NCI-H2227 treated with DMSO at 0.1 percent for 48 hours (cell line): ENCODE measurements around the gene NCOA3.
"Not testable (repeated sequence)": the region's sequence is repeated elsewhere in the genome, so short reads cannot be mapped to it uniquely, and the experiment has no call there.

ENCODE experiments used
- DNase-seq: peaks from one replicate; lab custom pipeline; 2025; lab: John Stamatoyannopoulos, UW

NCOA3 gene

DNA sequence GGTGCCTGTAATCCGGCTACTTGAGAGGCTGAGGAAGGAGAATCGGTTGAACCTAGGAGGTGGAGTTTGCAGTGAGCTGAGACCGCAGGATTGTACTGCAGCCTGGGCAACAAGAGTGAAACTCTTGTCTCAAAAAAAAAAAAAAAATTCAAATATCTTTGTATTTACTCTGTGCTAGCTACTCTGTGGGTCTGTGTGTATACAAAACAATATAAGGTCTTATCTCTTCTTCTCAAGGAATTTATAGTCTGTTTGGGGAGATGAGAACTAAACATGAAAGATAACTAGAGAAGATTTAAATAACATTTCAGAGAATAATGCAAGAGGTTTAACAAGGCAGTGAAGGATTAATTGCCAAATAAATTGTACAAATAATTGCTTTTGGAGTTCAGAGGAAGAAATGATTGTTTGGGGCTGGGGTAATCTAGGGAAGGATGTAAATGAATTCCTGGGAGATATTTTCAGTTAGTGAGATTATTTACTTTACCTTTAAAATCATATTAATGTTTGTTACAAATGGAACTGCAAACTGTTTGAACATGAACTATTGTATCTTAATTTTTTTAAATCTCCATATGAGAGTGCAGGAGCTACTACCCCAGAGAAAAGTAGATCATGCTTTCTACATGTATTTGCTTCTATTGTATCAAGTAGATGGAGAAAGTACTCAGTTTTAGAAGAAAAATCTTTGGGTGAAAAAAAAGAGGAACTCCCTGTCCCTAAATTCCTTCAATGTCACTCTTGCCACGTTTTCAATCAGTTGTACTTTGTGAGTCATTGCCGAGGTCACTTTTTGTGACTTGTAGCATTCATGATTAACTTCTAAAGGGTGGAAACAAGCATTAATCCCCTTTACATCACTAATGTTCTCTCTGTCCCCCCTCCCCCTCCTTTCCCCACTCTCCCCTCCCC lies 39.0 kb downstream of the NCOA3 start:
- DNase-seq = no peak

DNA sequence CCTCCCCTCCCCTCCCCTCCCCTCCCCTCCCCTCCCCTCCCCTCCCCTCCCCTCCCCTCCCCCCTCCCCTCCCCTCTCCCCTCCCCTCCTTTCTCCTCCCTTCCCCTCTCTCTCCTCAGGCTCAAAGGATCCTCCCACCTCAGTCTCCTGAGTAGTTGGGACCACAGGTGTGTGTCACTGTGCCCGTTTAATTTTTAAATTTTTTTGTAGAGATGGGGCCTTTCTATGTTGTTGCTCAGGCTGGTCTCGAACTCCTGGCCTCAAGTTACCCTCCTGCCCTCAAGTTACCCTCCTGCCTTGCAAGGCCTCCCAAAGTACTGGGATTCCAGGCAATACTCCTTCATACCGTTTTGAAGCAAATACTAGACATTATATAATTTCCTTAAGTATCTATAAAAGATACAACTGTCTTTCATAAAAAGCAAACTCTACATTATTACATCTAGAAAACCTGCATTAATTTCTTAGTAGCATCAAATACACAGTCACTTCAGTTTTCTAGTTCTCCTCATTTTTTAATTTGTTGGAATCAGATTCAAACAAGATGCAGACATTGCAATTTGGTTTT lies 39.8 kb downstream of the NCOA3 start:
- DNase-seq = no peak

DNA sequence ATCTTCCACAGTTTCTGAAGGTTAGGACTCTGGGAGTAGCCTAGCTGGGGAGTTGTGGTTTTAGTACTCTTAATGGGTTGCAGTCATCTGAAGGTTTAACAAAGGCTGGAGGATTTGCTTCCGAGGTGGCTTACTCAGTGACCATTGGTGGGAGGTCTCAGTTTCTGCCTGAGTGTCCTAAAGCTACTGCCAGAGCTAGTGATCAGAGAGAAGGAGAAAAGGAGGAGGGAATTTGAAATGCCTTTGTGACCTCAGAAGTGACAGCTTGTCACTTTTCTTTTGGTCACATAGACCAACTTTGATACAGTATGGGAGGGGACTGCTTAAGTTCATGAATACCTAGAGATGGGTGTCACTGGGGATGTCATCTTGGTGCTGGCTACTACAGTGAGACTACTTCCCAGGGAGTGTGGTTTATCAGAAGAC lies 41.3 kb downstream of the NCOA3 start:
- DNase-seq = no peak

DNA sequence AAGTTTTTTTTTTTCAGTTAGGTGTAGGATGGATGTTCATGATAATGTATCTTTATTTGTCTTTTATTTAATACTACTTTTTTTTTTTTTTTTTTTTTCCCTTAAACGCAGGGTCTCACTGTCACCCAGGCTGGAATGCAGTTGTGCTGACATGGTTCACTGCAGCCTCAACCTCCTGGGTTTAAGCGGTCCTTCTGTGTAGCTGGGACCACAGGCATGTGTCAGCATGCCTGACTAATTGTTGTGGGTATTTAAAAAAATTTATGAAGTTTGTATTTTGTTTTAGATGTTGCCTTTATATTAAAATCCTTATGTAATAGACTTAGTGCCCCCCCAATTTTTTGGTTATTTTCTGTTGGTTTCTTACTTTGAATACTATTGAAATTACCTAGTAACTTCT lies 42.6 kb downstream of the NCOA3 start:
- no peak for DNase-seq

DNA sequence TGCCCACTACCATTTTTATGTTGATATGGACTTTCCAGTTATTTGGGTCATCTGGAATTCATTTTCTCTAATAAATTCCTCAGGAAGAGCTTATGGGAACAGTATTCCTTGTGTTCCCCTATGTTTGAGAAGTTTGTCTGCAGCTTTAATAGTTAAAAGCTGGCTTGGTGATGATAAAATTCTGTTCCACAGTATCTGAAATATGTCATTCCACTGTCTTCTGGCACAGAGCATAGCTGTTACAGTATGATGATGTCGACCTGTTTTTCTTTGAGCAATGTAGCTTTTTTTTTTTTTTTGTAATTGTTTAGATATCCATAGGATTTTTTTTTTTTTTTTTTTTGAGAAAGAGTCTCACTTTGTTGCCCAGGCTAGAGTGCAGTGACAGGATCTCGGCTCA lies 43.2 kb downstream of the NCOA3 start:
- DNase-seq = no peak

DNA sequence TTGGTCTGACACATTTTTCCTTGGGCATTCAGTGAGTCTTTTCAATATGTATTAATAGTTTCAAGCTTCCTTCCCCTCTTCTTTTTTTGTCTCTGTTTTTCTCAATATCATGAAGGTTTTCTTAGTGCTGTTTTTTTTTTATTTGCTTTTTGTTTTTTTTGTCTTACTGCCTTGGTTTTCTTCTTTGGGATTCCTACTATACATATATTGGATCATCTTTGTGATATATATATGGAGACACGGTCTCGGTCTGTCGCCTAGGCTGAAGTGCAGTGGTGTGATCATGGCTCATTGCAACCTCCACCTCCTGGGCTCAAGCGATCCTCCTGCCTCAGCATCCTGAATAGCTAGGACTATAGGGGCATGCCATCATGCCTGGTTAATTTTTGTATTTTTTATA lies 43.8 kb downstream of the NCOA3 start:
- no peak for DNase-seq

DNA sequence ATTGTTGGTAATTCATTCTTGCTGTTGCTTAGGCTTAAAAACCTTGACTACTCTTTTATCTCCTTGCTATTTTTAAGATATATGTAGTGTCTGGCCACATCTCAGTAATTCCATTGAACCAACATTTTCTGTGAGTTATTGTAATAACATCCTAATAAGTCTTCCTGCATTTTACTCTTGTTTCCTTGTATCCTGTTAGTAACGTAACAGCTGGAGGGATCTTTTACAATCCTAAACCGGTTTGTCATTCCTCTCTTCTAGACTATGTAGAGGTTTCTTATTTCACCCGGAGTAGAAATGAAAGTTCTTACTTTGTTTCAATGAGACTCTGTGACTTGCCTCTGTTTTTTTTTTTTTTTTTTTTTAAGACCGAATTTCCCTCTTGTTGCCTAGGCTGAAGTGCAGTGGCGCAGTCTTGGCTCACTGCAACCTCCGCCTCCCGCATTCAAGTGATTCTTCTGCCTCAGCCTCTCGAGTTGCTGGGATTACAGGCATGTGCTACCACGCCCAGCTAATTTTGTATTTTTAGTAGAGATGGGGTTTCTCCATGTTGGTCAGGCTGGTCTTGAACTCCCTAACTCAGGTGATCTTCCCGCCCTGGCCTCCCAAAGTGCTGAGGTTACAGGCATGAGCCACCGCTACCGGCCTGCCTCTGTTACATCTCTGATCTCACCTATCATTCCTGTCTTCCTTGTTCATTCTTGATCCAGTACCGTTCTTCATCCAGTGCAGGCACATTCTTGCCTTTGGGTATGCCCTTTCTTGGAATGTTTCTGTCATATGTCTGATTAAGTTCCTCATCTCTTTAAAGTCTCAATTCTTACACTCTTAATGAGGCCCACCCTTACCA lies 44.7 kb downstream of the NCOA3 start:
- no peak for DNase-seq

DNA sequence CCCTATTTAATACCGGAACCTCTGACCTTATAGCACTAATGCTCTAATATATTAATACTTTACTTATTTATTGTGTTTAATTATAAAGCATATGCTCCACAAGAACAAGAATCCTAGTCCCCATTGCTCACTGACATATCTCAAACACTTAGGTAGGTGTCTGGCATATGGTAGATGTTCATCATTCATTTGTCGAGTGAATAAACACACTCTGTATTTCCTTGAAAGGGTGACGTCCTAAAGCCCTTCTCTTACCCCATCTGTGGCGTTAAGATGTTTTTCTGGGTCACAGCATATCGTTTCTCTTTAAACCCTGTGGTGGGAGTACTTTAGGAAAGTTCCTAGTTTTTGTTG lies 45.3 kb downstream of the NCOA3 start:
- no peak for DNase-seq

DNA sequence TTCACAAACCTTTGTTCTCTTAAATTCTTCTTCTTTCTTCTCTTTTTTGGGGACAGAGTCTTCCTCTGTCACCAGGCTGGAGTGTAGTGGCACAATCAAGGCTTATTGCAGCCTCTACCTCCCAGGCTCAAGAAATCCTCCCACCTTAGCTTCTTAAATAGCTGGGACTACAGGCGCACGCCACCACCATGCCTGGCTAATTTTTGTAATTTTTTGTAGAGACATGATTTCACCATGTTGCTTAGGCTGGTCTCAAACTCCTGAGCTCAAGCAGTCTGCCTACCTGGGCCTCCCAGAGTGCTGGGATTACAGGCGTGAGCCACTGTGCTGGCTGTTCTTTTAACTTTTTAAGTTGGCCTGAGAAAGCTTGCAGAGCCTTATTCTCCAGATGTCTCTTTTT lies 48.0 kb downstream of the NCOA3 start:
- no peak for DNase-seq

DNA sequence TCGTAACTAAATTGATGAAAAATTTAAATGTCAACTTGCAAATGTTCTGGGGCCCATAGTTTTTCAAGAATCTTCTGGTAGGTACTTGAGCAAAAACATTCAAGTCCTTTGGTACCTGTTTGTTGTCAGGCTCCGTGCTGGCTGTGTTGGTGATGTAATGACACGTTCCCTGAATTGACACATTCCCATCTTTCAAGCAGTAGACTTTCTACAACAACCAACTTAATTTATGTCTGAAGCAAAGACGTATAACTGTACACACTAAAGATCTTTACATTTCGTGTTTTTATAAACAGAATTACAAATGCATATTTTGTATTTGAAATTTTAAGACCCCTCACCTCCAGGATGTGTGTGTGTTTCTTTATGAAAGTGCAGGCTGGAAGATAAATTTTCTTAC lies 49.5 kb downstream of the NCOA3 start:
- peak; percentile 48 for DNase-seq

DNA sequence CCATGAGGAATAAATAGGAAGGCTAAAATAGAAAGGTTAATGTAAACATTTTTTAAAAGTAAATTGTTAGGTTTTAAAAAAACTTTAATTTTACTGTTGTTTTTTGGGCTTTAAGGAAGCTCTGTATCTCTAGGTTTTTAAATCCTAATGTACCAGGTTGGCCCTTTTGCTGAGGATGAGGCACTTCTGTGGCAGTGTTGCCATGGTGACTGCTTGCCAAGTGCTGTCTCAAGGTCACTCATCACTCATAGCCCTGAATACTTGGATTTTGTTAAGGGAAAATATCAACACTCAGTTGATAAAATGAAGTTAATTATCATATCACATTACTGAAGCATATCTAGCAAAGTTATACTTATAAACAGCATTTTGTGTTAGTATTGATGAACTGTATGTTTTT lies 50.2 kb downstream of the NCOA3 start:
- peak; percentile 51 for DNase-seq

DNA sequence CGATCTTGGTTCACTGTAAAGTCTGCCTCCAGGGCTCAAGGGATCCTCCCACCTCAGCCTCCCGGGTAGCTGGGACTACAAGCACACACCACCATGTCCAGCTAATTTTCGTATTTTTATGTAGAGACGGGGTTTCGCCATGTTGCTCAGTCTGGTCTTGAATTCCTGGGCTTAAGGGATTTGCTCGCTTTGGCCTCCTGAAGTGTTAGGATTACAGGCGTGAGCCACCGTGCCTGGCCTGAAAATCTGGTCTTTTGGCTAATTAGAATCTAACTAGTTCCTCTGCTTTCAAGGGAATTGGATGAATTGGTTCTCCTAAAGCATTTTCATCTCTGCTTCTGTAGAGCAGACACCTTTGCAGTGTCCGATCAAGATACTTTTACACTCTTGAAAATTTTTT lies 51.3 kb downstream of the NCOA3 start:
- DNase-seq = no peak

DNA sequence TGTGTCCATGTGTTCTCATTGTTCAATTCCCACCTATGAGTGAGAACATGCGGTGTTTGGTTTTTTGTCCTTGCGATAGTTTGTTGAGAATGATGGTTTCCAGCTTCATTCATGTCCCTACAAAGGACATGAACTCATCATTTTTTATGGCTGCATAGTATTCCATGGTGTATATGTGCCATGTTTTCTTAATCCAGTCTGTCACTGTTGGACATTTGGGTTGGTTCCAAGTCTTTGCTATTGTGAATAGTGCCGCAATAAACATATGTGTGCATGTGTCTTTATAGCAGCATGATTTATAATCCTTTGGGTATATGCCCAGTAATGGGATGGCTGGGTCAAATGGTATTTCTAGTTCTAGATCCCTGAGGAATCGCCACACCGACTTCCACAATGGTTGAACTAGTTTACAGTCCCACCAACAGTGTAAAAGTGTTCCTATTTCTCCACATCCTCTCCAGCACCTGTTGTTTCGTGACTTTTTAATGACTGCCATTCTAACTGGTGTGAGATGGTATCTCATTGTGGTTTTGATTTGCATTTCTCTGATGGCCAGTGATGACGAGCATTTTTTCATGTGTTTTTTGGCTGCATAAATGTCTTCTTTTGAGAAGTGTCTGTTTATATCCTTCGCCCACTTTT lies 52.0 kb downstream of the NCOA3 start:
- not testable (repeated sequence) for DNase-seq

DNA sequence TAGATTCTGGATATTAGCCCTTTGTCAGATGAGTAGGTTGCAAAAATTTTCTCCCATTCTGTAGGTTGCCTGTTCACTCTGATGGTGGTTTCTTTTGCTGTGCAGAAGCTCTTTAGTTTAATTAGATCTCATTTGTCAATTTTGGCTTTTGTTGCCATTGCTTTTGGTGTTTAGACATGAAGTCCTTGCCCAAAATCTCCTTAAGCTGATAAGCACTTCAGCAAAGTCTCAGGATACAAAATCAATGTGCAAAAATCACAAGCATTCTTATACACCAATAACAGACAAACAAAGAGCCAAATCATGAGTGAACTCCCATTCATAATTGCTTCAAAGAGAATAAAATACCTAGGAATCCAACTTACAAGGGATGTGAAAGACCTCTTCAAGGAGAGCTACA lies 52.6 kb downstream of the NCOA3 start:
- DNase-seq = not testable (repeated sequence)

DNA sequence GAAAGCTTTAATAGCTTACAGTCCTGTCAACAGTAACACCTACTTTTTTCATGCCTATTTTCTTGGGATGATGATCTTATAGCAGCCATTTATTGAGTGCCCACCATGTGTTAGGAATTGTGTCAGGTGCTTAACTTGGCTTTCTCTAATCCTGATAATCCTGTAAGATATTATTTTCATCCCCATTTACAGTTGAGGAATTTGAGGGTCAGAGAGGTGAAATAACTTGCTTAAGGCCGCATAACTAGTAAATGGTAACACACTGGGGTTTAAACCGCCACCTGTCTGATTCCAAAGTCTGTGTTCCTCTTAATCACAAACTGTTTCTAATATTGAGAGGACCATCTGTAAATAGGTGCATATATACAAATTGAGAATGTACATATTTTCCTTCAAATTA lies 55.5 kb downstream of the NCOA3 start:
- DNase-seq = no peak

DNA sequence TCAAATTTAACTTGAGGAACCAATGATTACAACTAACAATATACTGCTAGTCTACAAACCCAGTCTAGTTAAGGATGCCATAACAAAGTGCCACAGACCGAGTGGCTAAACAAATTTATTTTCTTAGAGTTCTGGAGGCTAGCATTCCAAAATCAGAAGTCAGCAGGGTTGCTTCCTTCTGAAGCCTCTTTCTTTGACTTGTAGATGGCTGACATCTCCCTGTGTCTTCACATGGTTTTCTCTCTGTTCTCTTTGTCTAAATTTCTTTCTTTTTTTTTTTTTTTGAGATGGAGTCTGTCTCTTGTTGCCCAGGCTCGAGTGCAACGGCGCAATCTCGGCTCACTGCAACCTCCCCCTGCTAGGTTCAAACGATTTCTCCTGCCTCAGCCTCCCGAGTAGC lies 56.1 kb downstream of the NCOA3 start:
- no peak for DNase-seq

DNA sequence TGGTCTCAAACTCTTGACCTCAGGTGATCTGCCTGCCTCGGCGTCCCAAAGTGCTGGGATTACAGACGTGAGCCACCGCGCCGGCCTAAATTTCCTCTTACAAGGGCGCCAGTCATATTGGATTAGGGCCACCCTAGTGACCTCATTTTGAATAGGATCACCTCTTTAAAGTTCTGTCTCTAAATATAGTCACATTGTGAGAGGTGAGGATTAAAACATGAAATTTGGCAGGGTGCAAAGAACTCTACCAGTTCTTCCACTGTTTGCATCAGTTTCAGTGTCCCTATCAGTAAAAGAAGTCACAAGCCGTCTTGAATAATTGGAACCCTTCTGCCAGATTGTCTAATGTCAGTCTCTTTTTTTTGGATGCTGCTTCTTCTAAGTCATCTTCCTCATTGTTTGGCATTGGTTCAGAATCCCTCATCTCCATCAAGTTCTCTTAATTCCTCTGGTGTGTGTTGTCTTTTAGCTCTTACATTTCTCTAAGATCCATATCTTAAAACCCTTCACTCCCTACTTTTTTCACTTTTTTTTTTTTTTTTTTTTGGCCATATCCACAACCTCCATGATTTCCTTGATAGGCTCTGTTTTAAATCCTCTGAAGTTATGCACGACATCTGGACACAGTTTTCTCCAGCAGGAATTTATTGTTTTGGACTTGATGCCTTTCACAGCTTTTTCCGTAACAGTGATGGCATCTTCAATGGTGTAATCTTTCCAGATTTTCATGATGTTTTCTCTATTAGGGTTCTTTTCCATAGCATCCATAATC lies 56.8 kb downstream of the NCOA3 start:
- no peak for DNase-seq

DNA sequence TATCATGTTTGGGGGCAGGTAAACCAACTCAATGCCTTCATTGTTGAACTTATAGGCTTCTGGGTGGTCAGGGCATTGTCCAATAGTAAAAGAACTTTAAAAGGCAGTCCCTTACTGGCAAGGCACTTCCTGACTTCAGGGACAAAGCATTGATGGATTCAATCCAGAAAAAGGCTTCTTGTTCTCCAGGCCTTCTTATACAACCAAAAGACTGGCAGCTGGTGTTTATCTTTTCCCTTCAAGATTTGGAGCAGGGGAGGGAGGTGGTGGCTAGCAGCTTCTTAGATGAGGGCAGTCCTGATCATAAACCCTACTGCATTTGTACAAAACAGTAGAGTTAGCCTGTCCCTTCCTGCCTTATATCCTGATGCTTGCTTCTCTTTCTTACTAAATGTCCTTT lies 57.5 kb downstream of the NCOA3 start:
- DNase-seq = no peak

DNA sequence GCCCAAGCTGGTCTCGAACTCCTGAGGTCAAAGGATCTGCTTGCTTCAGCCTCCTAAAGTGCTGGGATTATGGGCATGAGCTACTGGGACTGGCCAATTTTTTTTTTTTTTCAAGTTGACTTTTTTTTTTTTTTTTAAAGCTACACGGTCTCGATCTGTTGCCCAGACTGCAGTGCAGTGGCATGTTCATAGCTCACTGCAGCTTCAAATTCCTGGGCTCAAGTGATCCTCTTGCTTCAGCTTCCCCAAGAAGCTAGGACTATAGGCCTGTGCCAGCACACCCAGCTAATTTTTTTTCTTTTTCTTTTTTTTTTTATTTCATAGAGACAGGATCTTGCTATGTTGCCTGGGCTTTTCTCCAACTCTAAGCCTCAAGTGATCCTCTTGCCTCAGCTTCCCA lies 59.5 kb downstream of the NCOA3 start:
- no peak for DNase-seq

DNA sequence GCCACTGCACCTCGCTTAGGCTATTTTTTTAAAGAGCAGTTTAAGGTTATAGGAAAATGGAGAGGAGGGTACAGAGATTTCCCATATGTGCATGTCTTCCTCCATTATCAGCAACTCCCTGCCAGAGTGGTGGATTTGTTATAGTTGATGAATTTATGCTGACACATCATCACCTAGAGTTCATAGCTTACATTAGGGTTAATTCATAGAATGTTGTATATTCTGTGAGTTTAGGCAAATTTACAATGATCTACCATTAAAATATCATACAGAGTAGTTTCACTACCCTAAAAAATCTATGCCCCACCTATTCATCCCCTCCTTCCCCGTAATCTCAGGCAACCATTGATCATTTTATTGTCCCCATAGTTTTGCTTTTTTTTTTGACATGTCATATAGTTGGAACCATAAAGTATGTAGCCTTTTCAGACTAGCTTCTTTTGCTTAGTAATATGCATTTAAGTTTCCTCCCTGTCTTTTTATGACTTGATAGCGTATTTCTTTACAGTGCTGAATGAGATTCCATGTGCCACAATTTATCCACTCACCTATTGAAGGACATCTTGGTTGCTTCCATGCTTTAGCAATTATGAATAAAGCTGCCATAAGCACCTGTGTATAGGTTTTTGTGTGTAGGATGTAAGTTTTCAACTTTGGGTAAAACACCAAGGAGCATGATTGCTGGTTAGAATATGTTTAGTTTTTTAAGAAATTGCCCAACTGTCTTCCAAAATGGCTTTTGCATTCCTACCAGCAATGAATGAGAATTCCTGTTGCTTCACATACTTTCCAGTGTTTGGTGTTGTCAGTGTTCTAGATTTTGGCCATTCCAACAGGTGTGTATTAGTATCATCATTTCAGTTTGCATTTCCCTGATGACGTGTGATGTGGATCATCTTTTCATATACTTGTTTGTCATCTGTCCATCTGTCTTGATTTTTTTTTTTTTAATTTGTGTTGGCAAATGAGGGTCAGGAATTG lies 60.2 kb downstream of the NCOA3 start:
- no peak for DNase-seq
